OCI-M1 (cell line): ENCODE data around the gene COL6A5.
"Not testable (repeated sequence)": the region's sequence is repeated elsewhere in the genome, so short reads cannot be mapped to it uniquely, and the experiment has no call there.

Source experiments
- DNase-seq: peaks from one replicate; lab custom pipeline; 2025; lab: John Stamatoyannopoulos, UW

COL6A5 gene

GRCh38 chr3:130345487-130346079 is at the start of gene COL6A5:
Gene COL6A5, plus strand, starts transcription at chr3:130345672. Its CDS starts 27,967 bp downstream, at chr3:130373639.
- peak; percentile 94 for DNase-seq

- DNase-seq = no peak
Measured at GRCh38 chr3:130299531-130299930, 45.9 kb upstream of the COL6A5 start.

DNA sequence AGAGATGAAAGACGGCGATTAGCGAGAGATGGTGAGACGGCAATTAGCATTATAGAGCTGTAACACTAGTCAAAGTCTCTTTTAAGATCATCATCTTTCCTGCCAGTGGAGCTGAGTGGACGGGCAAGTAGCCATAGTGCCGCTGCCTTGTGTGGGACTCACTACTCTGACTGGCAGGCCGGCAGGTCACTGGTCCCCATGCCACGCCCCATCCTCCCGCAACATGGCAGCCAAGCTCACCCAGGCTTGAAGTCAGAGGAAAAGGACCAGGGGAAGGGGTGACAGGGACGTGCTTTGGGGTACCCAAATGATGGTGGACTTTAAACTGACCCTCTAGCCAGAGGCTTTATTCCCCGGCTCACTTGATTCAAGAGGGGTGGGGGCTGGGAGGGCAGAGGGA is 44.6 kb upstream of the COL6A5 start:
- no peak for DNase-seq

DNA sequence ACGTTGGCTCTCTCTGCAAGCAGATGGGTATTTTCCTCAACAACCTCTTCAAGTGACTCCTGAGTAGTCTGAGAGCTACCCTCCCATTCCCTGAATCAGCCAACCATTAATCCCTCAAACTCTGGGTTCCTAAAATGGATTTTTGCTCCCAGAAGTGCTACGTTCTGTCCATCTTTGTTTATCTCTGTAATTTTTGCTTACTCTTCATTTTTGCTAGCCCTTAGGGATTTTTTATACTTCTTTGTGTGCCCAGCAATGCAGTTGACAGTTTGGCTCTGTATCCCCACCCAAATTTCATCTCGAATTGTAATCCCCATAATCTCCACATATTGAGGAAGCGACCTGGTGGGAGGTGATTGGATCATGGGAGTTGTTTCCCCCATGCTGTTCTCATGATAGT is 35.4 kb upstream of the COL6A5 start:
- no peak for DNase-seq

- no peak for DNase-seq
Measured at GRCh38 chr3:130312374-130312773, 33.1 kb upstream of the COL6A5 start.

- no peak for DNase-seq
Measured at GRCh38 chr3:130316169-130316568, 29.3 kb upstream of the COL6A5 start.

- DNase-seq = no peak
Measured at GRCh38 chr3:130323503-130323902, 22.0 kb upstream of the COL6A5 start.

DNA sequence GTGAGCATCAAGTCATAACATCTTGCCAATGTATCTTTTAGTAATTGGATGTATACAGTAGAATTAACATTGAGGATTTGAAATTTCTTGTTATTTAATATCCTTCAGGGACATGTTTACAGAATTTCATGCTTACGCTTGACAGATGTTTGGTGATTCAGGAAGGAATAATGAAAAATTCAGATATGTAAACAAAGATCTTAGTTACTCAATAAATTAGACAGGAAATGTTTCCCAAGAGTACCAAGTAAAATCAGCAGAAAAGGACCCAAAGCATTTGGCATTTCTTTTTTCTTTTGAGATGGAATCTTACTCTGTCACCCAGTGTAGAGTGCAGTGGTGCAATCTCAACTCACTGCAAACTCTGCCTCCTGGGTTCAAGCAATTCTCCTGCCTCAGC is 4.7 kb upstream of the COL6A5 start:
- no peak for DNase-seq

- peak; percentile 34 for DNase-seq
Measured at GRCh38 chr3:130341388-130341787, 4.1 kb upstream of the COL6A5 start.

GRCh38 chr3:130341882-130342281 is 3.6 kb upstream of the COL6A5 start:
- DNase-seq = no peak

GRCh38 chr3:130342821-130343661 is 2.4 kb upstream of the COL6A5 start:
- DNase-seq = peak; percentile 93

DNA sequence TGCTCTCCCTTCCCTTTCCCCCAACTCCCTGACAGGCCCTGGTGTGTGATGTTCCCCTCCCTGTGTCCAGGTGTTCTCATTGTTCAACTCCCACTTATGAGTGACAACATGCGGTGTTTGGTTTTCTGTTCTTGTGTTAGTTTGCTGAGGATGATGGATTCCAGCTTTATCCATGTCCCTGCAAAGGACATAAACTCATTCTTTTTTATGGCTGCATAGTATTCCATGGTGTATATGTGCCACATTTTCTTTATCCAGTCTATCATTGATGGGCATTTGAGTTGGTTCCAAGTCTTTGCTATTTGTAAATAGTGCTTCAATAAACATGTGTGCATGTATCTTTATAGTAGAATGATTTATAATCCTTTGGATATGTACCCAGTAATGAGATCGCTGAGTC is 2.8 kb downstream of the COL6A5 start:
- not testable (repeated sequence) for DNase-seq

GRCh38 chr3:130354430-130354829 is 9.0 kb downstream of the COL6A5 start:
- peak; percentile 84 for DNase-seq

GRCh38 chr3:130374033-130374432 is 28.6 kb downstream of the COL6A5 start:
- no peak for DNase-seq

DNA sequence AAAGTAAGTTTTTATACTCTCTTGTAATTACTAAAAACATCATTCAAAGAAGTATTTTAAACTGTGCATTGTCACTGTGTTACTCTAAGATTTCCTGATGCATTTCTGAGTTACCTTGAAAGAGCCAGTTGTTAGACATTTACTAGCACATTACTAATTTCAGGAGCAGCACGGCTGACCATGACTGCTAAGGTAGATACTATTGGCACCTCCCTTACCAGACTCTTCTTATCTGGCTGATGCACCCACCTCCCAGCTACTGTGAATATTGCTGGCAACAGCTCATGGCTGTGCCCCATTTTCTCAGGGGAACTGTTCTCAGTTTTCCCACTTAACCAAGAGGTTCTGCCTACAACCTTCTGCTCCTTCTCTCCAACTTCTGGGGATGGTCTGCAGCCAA is 29.4 kb downstream of the COL6A5 start:
- DNase-seq = no peak

DNA sequence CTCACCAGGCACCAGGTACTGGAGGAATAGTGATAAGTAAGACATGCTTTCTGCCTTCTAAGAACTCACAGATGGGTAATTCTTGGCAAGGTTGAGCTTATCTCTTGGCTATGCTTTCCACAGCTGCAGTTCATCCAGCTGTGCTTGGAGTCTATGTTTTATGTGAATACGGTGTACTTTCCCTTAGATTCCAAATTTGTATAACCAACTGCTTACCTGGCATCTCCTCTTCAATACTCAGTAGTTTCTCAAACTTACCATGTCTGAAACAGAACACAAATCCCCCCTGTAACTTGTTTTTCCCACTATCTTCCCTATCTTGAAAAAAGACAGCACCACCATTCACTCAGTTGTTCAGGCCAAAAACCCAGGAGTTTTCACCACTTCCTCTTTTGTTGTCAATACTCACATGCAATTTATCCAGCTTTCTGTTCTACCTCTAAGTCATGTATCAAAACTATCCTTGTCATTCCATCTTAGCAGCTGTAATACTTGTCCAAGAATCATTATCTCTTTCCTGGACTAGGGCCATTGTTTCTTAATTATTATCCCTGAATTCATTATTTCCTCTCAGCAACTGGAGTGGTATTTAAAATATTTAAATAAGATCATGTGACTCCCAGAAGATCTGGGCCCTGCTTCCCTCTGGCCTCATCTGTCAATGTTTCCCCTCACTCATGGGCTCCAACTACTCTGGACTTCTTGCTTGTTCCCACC is 32.6 kb downstream of the COL6A5 start:
- DNase-seq = peak; percentile 91

- no peak for DNase-seq
Measured at GRCh38 chr3:130378677-130379191, 33.3 kb downstream of the COL6A5 start.

DNA sequence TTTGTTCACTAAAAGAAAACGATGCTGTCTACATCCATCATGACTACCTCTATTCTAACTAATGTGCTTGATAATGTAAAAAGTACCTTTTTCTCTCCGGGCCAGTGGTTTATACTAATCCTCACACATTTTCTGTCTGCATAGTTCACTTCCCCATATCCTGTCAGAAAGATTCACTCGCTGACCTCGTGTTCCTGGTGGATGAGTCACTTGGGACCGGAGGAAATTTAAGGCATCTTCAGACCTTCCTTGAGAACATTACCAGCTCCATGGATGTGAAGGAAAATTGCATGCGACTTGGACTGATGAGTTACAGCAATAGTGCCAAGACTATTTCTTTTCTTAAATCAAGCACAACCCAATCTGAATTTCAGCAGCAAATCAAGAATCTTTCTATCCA is 33.8 kb downstream of the COL6A5 start:
- DNase-seq = no peak

GRCh38 chr3:130380398-130380797 is 34.9 kb downstream of the COL6A5 start:
- peak; percentile 59 for DNase-seq

DNA sequence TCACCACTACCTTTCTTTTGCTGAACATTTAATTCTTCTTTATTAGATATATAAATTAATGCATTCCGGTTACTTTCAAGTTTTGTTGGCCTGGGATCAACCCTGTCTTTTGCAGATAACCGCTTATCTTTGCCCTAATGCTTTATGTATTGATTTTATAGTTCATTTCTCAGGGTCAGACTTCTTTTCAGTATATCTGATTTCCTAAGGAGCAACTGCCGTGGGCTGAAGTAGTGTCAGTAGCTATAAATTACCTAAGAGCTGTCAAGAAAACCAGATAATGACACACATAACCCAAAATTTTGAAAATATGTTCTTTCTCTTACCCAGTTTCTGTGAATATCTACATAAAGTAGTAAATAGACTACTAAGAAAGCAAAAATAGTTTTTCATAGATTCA is 38.0 kb downstream of the COL6A5 start:
- DNase-seq = peak; percentile 39

DNA sequence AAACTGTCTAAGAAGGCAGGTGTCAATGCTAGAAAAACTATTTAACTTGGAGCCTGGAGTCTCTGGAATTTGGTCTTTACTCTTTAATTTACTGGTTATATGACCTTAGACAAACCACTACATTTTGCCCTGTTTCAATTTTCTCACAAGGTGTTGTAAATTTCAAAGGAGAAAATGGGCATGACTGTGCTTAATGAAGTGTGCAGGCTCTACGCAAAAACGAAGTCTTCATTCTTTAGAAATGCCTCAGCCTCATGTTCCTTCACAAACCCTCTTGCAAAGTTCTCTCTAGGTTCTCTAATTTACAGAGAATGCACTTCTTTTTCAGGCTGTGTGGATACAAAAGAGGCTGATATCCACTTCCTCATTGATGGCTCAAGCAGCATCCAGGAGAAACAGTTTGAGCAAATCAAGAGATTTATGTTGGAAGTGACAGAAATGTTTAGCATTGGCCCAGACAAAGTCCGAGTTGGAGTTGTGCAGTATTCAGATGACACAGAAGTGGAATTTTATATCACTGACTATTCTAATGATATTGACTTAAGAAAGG is 39.1 kb downstream of the COL6A5 start:
- DNase-seq = peak; percentile 11

DNA sequence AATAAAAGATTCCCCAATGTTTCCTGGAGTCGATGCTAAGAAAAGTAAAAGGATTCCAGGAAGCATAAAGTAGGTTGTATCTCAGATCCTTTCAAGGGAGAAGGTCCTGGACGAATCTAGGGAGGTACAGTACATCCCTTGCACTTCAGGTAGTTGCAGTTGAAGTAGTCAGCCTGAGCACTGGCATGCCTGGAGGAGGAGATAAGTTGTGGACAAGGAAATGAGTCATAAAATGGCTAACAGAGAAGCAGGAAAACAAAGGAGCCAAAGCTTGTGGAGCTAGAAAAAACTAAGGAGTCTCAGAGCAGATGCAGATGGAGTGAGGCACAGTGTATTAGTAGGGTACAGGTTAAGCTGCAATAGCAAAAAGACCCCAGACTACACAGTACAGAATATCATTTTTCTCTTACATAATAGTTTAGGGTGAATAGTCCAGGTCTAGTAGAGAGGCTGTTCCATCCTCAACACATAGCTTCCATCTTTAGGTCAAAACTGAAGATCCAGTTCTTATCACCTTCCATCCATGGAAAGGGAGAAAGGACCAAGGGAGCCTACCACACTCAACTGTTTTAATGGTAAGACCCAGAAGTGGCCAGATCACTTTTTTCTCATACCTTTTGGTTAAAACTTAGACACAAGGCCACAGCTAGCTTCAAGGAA is 41.3 kb downstream of the COL6A5 start:
- peak; percentile 49 for DNase-seq
